ENCODE data around the gene SLC16A5.

DNA sequence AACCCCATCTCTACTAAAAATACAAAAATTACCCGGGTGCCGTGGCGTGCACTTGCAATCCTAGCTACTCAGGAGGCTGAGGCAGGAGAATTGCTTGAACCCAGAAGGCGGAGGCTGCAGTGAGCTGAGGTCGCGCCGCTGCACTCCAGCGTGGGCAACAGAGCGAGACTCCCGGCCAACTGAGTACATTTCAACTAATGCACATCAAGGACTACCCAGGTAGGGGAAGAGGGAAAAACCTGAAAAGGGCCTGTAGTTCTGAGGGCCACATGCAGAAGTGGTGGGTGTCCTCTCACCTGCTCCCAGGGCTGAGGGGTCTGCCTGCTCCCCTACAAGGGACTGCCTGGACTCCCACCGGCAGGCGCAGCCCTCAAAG, 584 bp upstream of the SLC16A5 start:
- TF ChIP-seq, protein P1, sequence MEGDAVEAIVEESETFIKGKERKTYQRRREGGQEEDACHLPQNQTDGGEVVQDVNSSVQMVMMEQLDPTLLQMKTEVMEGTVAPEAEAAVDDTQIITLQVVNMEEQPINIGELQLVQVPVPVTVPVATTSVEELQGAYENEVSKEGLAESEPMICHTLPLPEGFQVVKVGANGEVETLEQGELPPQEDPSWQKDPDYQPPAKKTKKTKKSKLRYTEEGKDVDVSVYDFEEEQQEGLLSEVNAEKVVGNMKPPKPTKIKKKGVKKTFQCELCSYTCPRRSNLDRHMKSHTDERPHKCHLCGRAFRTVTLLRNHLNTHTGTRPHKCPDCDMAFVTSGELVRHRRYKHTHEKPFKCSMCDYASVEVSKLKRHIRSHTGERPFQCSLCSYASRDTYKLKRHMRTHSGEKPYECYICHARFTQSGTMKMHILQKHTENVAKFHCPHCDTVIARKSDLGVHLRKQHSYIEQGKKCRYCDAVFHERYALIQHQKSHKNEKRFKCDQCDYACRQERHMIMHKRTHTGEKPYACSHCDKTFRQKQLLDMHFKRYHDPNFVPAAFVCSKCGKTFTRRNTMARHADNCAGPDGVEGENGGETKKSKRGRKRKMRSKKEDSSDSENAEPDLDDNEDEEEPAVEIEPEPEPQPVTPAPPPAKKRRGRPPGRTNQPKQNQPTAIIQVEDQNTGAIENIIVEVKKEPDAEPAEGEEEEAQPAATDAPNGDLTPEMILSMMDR (IDR thresholded peaks at IDR 0.05): no peak
- no peak for TF ChIP-seq POLR2A (IDR thresholded peaks at IDR 0.05)
